DMS53 (cell line): ENCODE measurements around the gene DPH1.

Experiments used
- DNase-seq: peaks from one replicate; lab custom pipeline; 2025; lab: John Stamatoyannopoulos, UW

DPH1 gene

DNA sequence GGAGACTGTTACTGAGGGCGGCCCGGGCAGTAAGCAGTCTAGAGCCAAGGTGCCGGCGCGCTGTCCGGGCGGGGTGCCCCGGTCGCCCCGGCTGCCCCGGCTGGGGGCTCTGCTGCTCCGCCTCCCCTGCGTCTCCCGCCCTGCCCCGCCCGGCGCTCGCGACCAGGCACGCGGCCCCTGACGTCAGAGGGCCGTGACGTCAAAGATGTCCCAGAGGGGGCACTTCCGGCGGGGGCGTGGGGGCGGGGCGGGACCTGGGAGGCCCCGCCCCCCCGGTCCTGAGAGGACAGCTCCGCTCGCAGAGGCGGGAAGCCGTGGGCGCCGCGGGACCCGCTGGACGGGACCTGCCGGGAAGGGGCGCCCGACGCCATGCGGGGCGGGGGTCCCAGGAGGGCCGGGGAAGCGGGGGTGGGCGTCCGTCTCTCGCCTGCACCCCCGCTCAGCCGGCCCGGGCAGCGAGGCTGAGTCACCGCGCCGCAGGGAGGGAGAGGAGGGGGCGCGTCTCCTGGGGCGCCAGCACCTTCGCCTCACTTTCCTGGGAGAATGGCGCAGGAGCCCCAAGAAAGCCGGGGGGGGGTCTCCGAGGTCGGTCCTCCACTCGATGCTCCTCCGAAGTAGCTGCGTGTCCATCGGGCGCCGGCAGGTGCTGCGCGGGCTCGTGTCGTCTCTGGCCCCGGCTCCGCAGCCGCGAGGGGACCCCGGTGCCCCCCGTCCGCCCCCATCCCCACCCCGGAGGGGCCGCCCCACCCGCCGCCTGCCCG lies 20.5 kb downstream of the DPH1 start:
- peak; percentile 88 for DNase-seq

DNA sequence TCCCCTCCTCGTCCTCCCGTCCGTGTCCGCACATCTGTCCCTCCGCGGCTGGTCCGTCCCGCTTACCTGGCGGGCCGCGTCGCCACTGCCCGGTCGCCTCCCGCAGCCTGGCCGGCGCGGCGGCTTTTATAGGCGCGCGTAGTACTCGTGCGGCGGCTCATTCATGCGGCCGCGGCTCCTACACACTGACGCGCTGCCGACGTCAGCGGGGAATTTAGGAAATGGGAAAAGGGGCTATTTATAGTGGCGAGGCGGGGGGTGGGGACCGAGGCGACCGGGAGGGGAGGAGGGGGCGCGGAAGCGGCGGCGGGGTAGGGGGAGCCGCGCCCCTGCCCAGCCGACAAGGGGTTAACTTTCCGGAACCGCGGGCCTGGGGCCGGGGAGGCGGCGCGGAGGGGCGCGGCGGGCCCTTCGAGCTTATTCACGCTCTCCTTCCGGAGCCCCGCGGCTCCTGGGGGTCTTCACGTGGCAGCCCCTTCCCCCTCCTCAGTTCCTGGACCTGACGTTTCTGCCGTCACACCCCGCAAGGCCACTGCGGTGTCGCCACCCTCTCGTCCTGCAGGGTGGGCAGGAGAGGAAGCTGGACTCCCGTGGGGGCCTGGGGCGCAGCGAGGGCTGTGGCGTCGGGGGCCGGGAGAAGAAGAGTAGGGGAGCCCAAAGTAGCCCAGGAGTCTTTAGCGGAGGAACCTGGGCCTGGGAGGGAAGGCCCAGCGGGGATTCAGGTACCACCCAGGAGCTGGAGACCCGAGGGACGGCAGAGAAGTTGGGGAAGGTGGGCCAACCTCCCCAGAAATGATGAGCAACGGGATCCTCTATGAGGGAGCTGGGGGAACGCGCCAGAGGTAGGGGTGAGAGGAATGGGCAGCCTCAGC lies 21.3 kb downstream of the DPH1 start:
- peak; percentile 82 for DNase-seq

DNA sequence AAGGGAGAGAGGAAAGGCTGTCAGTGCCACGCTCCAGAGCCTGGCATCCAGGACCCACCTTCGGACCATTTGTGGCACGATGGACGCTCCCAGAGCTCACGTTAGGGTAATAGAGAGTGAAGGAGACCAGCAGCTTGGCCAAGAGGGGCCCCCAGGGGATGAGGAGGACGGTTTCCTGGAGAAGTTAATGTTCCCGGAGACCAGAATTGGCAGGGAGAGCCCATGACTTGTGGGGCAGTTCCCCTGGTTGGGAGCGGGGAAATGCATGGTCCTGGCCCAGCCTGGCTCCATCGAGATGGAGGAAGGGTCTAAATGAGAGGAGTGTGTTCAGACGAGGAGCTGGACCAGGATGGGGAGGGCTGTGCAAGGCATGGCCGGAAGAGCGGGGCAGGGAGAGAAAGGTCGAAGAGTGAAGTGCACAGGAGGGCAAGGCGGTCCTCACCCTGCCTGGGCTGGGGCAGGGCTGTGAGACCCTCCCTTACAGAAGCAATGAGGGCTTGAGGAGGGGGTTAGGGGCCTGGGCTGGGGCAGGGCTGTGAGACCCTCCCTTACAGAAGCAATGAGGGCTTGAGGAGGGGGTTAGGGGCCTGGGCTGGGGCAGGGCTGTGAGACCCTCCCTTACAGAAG lies 22.1 kb downstream of the DPH1 start:
- DNase-seq = peak; percentile 47

DNA sequence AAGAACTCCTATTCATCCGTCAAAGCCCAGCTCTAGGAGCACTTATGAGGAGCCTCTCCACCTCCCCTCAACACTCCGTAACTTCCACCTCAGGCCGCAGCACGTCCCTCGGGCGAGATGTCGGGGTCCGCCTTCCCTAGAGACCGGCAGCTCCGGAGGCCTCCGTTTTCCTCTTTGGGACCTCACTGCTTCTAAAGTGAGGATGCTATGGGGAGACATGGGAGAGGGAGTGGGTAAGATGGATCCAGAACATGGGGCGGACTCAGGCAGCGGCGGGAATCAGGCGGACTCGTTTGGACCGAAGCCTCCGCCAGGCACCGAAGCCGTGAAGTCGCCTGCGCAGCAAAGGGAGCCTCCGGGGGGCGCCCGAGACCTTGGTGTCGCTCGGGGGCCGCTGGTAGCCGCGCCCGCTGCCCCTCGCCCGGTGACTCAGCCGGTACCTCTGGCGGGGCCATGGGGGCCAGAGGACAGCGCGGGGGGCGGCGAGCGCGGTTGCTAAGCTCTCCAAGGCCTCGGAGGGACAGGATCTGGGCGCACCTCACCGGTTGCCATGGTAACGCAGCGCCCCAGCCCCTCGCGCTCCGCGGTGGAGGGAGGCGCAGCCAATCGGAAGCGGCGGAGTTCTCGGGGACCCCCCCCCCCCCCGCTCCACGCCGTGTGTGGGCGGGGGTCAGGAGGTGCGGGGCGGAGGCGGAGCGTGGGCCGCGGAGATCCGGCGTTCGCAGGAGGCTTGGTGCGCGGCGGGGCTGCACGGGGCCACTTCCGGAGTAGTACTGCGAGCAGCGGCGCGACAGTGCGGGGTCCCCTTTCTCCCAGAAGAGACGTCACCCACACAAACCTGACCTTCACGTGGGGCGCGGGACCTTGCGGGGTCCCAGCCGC lies 23.7 kb downstream of the DPH1 start:
- peak; percentile 81 for DNase-seq

DNA sequence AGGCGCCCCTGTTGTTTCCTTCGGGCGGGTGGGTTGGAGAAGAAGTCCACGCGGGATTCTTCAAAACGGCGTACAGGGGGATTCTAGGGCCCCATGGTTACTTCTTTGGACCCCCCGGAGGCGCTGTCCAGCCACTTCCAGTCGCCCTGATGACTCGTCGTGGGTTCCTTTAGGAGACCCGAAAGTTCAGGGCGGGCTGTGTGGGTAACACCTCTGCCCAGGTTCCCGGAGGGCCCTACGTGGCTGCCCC lies 24.2 kb downstream of the DPH1 start:
- no peak for DNase-seq

DNA sequence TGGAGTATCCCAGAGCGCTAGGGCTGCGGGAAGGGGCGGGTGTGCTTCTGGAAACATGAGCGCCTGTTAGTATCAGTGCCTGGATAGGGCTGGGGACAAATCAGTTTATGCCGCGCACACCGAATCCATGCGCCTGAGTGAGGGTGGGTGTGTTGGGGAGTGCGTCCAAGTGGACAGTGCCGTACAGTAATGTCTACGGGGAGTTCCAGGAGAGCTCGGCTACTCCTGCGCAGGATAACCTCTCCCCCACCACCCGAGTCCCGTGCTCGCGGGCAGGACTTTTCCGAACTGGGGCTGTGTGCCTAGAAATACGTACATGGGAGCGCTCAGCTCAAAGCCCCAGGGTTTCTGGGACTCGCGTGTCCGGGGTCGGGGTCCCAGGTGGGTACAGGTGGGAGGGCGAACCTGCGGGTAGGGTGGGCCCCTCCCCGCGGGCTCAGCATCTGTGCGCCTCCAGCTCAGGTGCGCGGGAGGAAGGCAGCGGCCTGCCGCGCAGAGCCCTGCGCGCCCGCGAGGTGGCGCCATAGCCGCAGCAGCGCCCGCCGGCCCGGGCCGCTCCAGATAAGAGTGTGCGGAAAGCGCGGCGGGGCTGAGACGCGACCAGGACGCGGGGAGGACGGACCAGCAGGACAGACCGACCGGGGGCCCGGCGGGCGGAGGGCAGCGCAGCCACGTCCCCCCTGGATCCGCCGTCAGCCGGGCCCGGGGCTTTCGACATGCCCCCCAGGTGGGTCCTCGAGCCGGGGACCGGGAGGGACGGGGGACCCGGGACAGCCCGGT lies 24.7 kb downstream of the DPH1 start, which contains the start of gene HIC1:
HIC1 (plus strand) TSS at position 592 of the 780 bp plus-strand sequence. CDS start 1,588 bp downstream, outside the sequence.
- DNase-seq = peak; percentile 83

DNA sequence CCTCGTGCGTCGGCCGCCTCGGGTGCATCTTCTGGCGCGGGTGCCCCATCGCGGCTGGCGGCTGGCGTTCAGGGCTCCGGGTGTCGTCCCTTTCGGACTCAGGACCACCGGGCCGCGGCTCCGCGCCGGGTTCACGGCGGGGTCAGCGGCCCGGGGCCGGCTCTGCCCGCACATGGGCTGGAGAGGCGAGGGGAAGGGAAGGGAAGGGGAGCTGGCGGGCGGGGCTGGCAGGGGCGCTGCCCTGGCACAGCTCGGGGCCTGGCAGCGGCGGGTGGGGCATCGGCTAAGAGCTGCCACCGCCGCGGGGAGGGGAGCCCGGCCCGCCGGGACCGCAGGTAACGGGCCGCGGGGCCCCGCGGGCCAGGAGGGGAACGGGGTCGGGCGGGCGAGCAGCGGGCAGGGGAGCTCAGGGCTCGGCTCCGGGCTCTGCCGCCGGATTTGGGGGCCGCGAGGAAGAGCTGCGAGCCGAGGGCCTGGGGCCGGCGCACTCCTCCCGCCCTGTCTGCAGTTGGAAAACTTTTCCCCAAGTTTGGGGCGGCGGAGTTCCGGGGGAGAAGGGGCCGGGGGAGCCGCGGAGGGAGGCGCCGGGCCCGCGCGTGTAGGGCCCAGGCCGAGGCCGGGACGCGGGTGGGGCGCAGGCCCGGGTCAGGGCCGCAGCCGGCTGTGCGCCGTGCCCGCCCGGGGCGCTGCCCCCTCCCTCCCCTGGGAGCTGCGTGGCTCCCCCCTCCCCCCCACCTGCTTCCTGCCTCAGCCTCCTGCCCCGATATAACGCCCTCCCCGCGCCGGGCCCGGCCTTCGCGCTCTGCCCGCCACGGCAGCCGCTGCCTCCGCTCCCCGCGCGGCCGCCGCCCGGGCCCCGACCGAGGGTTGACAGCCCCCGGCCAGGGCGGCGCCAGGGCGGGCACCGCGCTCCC lies 25.6 kb downstream of the DPH1 start:
- peak; percentile 42 for DNase-seq

DNA sequence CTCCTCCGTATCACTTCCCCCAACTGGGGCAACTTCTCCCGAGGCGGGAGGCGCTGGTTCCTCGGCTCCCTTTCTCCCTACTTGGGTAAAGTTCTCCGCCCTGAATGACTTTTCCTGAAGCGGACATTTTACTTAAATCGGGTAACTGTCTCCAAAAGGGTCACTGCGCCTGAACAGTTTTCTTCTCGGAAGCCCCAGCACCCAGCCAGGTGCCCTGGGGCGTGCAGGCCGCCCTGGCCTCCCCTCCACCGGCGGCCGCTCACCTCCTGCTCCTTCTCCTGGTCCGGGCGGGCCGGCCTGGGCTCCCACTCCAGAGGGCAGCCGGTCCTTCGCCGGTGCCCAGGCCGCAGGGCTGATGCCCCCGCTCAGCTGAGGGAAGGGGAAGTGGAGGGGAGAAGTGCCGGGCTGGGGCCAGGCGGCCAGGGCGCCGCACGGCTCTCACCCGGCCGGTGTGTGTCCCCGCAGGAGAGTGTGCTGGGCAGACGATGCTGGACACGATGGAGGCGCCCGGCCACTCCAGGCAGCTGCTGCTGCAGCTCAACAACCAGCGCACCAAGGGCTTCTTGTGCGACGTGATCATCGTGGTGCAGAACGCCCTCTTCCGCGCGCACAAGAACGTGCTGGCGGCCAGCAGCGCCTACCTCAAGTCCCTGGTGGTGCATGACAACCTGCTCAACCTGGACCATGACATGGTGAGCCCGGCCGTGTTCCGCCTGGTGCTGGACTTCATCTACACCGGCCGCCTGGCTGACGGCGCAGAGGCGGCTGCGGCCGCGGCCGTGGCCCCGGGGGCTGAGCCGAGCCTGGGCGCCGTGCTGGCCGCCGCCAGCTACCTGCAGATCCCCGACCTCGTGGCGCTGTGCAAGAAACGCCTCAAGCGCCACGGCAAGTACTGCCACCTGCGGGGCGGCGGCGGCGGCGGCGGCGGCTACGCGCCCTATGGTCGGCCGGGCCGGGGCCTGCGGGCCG lies 26.5 kb downstream of the DPH1 start:
- peak; percentile 82 for DNase-seq

DNA sequence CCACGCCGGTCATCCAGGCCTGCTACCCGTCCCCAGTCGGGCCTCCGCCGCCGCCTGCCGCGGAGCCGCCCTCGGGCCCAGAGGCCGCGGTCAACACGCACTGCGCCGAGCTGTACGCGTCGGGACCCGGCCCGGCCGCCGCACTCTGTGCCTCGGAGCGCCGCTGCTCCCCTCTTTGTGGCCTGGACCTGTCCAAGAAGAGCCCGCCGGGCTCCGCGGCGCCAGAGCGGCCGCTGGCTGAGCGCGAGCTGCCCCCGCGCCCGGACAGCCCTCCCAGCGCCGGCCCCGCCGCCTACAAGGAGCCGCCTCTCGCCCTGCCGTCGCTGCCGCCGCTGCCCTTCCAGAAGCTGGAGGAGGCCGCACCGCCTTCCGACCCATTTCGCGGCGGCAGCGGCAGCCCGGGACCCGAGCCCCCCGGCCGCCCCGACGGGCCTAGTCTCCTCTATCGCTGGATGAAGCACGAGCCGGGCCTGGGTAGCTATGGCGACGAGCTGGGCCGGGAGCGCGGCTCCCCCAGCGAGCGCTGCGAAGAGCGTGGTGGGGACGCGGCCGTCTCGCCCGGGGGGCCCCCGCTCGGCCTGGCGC lies 27.3 kb downstream of the DPH1 start:
- peak; percentile 59 for DNase-seq

DNA sequence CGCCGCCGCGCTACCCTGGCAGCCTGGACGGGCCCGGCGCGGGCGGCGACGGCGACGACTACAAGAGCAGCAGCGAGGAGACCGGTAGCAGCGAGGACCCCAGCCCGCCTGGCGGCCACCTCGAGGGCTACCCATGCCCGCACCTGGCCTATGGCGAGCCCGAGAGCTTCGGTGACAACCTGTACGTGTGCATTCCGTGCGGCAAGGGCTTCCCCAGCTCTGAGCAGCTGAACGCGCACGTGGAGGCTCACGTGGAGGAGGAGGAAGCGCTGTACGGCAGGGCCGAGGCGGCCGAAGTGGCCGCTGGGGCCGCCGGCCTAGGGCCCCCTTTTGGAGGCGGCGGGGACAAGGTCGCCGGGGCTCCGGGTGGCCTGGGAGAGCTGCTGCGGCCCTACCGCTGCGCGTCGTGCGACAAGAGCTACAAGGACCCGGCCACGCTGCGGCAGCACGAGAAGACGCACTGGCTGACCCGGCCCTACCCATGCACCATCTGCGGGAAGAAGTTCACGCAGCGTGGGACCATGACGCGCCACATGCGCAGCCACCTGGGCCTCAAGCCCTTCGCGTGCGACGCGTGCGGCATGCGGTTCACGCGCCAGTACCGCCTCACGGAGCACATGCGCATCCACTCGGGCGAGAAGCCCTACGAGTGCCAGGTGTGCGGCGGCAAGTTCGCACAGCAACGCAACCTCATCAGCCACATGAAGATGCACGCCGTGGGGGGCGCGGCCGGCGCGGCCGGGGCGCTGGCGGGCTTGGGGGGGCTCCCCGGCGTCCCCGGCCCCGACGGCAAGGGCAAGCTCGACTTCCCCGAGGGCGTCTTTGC lies 28.0 kb downstream of the DPH1 start:
- DNase-seq = peak; percentile 79

DNA sequence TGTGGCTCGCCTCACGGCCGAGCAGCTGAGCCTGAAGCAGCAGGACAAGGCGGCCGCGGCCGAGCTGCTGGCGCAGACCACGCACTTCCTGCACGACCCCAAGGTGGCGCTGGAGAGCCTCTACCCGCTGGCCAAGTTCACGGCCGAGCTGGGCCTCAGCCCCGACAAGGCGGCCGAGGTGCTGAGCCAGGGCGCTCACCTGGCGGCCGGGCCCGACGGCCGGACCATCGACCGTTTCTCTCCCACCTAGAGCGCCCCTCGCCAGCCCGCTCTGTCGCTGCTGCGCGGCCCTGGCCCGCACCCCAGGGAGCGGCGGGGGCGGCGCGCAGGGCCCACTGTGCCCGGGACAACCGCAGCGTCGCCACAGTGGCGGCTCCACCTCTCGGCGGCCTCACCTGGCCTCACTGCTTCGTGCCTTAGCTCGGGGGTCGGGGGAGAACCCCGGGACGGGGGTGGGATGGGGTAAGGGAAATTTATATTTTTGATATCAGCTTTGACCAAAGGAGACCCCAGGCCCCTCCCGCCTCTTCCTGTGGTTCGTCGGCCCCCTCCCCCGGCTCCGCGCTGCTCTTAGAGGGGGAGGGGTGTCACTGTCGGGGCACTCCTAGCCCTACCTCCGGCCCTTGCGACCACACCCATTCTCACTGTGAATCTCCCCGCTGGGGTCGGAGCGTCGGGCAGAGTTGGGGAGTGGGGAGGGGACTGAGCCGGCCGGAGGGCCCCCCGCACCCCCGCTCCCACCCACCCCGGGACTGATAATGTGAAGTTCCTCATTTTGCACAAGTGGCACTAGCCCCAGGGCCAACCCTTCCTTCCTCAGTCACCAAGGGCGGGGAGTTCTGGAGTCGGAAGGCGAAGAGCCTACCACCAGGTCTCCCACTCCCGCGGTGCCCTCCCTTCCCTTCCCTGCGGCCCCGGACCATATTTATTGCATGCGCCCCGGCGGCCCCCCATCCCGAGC lies 28.9 kb downstream of the DPH1 start:
- DNase-seq = peak; percentile 85

DNA sequence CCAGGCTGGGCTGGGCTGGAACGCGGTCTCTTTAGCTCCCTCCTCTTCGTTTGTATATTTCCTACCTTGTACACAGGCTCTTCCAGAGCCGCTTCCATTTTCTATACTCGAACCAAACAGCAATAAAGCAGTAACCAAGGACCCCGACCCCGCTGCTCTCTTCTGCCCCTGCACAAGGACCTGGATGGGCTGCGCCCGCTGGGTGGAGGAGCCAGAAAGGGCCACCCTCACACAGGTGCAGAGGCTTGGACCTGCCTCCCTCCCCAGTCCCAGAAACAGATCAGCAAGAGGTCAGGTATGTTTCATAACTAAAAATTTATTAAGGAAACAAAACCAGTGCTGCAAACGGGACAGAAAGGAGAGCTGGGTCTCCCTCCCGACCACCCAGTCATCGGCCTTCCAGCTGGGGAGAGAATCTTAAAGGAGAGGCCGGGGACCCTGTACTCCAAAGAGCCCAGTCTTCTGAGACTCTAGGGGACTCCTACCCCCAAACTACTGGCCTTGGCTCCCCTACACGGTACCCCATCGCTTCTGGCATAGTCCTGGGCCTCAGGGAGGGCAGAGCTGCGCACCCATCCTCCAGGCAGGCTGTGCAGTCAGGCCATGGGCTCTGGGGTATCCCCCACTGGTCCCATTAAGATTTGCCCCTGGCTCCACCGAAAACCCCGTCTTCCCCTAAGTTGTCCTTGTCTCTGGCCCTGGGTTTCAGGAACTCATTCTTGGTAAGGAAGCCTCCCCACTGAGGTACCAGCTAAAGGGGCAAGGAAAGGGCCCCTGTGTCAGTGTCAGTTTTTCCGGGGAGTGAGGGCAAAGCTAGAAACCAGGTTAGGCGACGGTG lies 29.8 kb downstream of the DPH1 start:
- no peak for DNase-seq

DNA sequence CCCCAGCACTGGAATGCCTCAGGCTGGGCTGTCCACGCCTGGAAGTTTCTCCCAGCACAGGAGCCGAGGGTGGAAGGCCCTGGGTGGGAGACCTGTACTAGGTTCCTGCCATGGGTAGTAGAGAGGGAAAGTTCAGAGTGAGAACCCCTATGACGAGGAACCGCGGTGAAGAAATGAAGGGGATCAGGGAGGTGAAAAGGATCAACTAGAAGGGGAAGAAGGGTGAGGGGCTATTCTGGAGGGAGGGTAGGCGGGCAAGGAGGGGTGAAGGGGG lies 30.4 kb downstream of the DPH1 start:
- no peak for DNase-seq

DNA sequence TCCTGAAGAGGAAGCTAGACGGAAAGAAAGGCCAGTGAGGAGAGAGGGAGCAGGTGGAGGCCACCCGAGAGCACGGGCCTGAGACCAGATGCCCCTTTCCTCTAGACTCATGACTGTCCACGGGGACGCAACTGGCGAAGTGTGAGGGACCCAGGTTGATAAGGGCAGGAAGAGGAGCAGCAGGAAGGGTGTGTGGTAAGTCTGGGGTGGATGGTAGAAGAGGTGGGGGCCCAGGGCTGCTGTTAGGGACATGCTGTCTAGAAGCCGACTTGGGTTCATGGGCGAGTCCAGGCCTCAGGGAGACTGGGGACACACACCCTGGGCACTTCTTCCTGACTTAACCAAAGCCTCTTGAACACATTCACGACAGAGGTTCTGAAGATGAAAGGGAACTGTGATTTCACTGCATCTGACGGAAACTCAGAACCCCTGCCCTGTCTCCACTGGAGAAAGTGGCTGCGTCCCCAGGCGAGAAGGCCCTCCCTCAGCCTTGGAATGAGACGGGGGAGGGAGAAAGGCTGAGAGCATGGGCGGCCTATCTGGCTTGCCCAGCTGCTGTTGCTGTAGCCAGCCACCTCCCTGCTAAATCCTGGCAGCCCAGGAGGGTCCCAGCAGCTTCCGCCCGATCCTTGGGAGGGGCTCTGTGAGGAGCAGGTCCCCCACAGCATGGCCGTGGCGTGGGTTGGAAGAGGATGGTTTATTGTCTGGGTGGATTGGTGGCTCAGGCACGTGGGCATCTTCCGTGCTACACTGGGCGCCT lies 30.9 kb downstream of the DPH1 start:
- DNase-seq = no peak

DNA sequence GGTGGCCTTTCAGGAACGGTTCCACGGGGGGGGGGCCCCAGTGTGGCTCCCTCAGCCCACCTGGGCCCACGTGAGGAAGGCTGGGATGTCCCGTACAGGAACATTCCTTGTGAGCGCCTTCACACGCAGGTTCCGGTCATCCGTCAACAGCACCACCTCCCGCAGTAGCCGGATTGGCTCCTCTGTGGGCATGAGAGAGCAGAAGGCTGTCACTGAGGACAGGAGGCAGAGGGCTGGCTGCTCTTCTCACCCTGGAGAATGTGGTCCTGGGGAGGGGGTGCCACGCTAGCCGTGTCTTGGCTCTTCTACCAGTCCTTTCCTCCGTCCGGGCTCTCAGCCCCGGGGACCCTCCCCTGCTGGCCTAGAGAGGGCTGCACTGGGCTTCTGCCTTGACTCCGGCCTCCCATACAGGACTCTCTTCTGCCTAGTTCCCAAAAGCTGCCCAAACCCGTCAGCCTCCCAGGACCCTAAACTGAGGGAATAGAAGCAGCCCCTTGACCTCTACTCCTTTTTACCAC lies 31.5 kb downstream of the DPH1 start:
- DNase-seq = no peak
